Lung (tissue), 12 donors: Measurements from ENCODE around the gene AGR3. TPM values are rescaled to one million over a fixed set of nuclear protein-coding genes. Genes with fewer than 3 reads are reported as not detected.

Experiments used
- ATAC-seq: fragments of 200-7000 bp; cut with Tn5 transposase; one replicate; pipeline ENCODE4 v1.9.1; 2020; ENCODE audit warnings: moderate number of reproducible peaks; ENCODE audit not compliant: insufficient read depth, low FRiP score
- DNase-seq, 3 donors: peaks; one replicate each; pipeline ENCODE4 v3.0.0-alpha.2; 2013 to 2017
- H3K27ac ChIP-seq, 2 donors: one replicate each; pipeline ENCODE4 v1.5.1; 2013; ENCODE audit warnings: mild to moderate bottlenecking in 2 of 2, moderate library complexity in 2 of 2, control low read depth in 1 of 2, inconsistent platforms in 1 of 2, low read depth in 1 of 2, low read length in 1 of 2
- H3K27me3 ChIP-seq, 3 donors: one replicate each; pipeline ENCODE4 v1.5.1; 2013; ENCODE audit warnings: low read length in 2 of 3; ENCODE audit not compliant: control insufficient read depth in 3 of 3, insufficient read depth in 3 of 3
- H3K36me3 ChIP-seq, 4 donors: one replicate each; pipeline ENCODE4 v1.5.1; 2013; ENCODE audit warnings: low read length in 4 of 4, mild to moderate bottlenecking in 1 of 4, moderate library complexity in 1 of 4; ENCODE audit not compliant: control insufficient read depth in 4 of 4, insufficient read depth in 4 of 4
- H3K4me1 ChIP-seq, 5 donors: one replicate each; pipeline ENCODE4 v1.5.1; 2013; ENCODE audit warnings: low read length in 5 of 5, mild to moderate bottlenecking in 2 of 5, moderate library complexity in 1 of 5; ENCODE audit not compliant: control insufficient read depth in 5 of 5, insufficient read depth in 5 of 5
- H3K4me3 ChIP-seq: one replicate; pipeline ENCODE4 v1.5.1; 2013; ENCODE audit warnings: mild to moderate bottlenecking, control low read depth, moderate library complexity
- H3K9ac ChIP-seq, 2 donors: one replicate each; pipeline ENCODE4 v1.5.1; 2013; ENCODE audit warnings: low read length in 2 of 2, control low read depth in 1 of 2; ENCODE audit not compliant: insufficient read depth in 1 of 2
- H3K9me3 ChIP-seq, 4 donors: one replicate each; pipeline ENCODE4 v1.5.1; 2013; ENCODE audit warnings: low read length in 3 of 4, mild to moderate bottlenecking in 1 of 4, moderate library complexity in 1 of 4; ENCODE audit not compliant: control insufficient read depth in 4 of 4, insufficient read depth in 3 of 4
- WGBS, 2 donors: extraction: QIAGEN DNeasy Blood & Tissue Kit; methylation state at CpG; one replicate each; pipeline ENCODE4 v1.1.7; 2013; 5-methylcytosine and 5-hydroxymethylcytosine counted together
- polyA plus RNA-seq, 2 donors: library from polyadenylated mRNA; stranded (reverse); fragments of 200-250 nt; gene quantifications; one replicate each; pipeline ENCODE4 v1.2.1, GENCODE V29; 2013
- total RNA-seq, 2 donors: library from RNA; depleted of rRNA in 1 of 2; stranded (reverse); fragments of >200 nt in 1 of 2; gene quantifications; one replicate each; pipeline ENCODE4 v1.2.1, GENCODE V29; 2014 to 2021
- TF ChIP-seq, protein P1 (sequence below): IDR thresholded peaks from 2 replicates; pipeline ENCODE4 v1.5.1; 2012; ENCODE audit warnings: mild to moderate bottlenecking; ENCODE audit errors: control extremely low read depth, extremely low read depth
- donor health status: control.
- donor health status: control.
- donor health status: Bipolar disorder and iron deficiency.
- donor health status: healthy.
- donor health status: DM: yes; HTN: yes; CAD: no.

AGR3 gene
- total and polyA plus RNA-seq, 4 donors, result 136 to 464 (median 188) TPM

DNA sequence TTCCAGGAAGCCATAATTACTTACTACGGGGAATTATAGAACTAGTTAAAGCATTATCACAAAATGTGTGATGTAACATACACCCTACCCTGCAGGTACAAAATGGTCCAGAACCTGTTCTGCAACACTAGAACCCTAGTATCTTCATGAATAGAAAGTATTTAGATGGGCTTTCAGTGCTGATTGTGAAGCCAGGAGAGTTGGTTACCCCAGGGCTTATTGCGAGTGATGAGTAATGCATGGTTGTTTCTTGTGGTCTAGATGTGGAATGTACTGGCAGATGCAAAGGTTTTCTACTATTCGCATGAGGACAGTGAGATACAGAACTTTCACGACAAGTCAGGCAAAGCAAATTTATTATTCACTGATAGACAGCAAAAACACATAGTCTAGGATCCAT, 33.6 kb upstream of the AGR3 start:
- Histone ChIP-seq H3K27me3 (no peaks in the 10 kb centered on the region), H3K9me3 (peaks cover 0 to 5% (median 0%) of the 10 kb centered on the region in 4 donors), H3K27ac (no peak overlapping the region), H3K4me1 (no peaks in the 10 kb centered on the region), H3K4me3 (no peak overlapping the region), H3K36me3 (no peaks in the 10 kb centered on the region), H3K9ac (no peak overlapping the region)
- TF ChIP-seq, protein P1, sequence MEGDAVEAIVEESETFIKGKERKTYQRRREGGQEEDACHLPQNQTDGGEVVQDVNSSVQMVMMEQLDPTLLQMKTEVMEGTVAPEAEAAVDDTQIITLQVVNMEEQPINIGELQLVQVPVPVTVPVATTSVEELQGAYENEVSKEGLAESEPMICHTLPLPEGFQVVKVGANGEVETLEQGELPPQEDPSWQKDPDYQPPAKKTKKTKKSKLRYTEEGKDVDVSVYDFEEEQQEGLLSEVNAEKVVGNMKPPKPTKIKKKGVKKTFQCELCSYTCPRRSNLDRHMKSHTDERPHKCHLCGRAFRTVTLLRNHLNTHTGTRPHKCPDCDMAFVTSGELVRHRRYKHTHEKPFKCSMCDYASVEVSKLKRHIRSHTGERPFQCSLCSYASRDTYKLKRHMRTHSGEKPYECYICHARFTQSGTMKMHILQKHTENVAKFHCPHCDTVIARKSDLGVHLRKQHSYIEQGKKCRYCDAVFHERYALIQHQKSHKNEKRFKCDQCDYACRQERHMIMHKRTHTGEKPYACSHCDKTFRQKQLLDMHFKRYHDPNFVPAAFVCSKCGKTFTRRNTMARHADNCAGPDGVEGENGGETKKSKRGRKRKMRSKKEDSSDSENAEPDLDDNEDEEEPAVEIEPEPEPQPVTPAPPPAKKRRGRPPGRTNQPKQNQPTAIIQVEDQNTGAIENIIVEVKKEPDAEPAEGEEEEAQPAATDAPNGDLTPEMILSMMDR, result no peak
- ATAC-seq (no peak), DNase-seq (no peak)
- WGBS, 2 donors, result 91 to 93% methylated on average over 4 of the region's 4 CpGs

- Histone ChIP-seq H3K9me3 (peaks cover 0 to 5% (median 0%) of the 10 kb centered on the region in 4 donors), H3K4me3 (no peak overlapping the region), H3K4me1 (no peaks in the 10 kb centered on the region), H3K27ac (no peak overlapping the region), H3K27me3 (no peaks in the 10 kb centered on the region), H3K36me3 (no peaks in the 10 kb centered on the region), H3K9ac (no peak overlapping the region)
- ATAC-seq (no peak), DNase-seq (no peak)
- TF ChIP-seq, protein P1, result no peak
- WGBS, 2 donors, result 82 to 92% methylated on average over 4 of the region's 4 CpGs
Measured at GRCh38 chr7:16914771-16915170, 33.0 kb upstream of the AGR3 start.

DNA sequence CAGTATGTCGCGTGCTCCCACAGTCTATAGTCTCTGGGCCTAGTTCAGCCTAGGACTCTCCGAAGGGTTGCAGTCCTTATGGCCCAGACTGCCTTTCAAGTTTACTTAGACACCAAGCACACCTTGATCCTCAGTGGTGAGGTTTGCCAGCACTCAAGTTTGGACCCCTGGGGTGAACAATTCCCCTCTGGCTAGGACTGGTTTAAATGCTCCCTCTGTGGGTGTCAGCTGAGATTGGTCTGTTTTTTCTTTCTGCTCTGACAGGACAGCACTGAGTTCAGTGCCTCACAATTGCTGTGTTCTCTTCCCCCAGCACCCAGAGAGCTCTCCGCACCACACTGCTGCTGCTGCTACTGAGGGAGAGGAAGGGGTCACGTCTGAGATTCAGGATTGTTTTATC, 31.9 kb upstream of the AGR3 start:
- Histone ChIP-seq H3K27ac (no peak overlapping the region), H3K36me3 (no peaks in the 10 kb centered on the region), H3K9ac (no peak overlapping the region), H3K4me3 (no peak overlapping the region), H3K27me3 (no peaks in the 10 kb centered on the region), H3K9me3 (peaks cover 0 to 5% (median 0%) of the 10 kb centered on the region in 4 donors), H3K4me1 (no peaks in the 10 kb centered on the region)
- TF ChIP-seq, protein P1, result no peak
- DNase-seq (no peak), ATAC-seq (no peak)
- 92 to 93% methylated on average over 5 of the region's 5 CpGs for WGBS, 2 donors

- Histone ChIP-seq H3K4me1 (no peaks in the 10 kb centered on the region), H3K27ac (no peak overlapping the region), H3K27me3 (no peaks in the 10 kb centered on the region), H3K9me3 (peaks cover 0 to 5% (median 0%) of the 10 kb centered on the region in 4 donors), H3K4me3 (no peak overlapping the region), H3K36me3 (no peaks in the 10 kb centered on the region), H3K9ac (no peak overlapping the region)
- DNase-seq, result no peak
- TF ChIP-seq, protein P1, result no peak
- no peak for ATAC-seq
- 97 to 98% methylated on average over 4 of the region's 4 CpGs for WGBS, 2 donors
Measured at GRCh38 chr7:16912540-16912939, 30.8 kb upstream of the AGR3 start.
